Adrenal gland (tissue), 5 donors: Measurements from ENCODE around the gene GMDS.

Experiments used
- CTCF ChIP-seq, 6 experiments: fragments of 450-650 bp in 4 of 6; fragments of 200-600 bp in 2 of 6; sonication (generic) in 1 of 6; IDR thresholded peaks; 1 replicate in 5 of 6; 2 replicates in 1 of 6; pipeline versions ENCODE4 v1.5.1 to v1.8.0; 2016 to 2021; ENCODE audit warnings: antibody characterized with exemption in 6 of 6, mild to moderate bottlenecking in 2 of 6, moderate library complexity in 1 of 6
- POLR2A ChIP-seq, 2 donors: fragments of 450-650 bp; IDR thresholded peaks; one replicate each; pipeline ENCODE4 v1.6.1; 2017; ENCODE audit warnings: antibody characterized with exemption in 2 of 2, mild to moderate bottlenecking in 2 of 2, moderate library complexity in 1 of 2
- donor health status: DM: no; HTN: no; CAD: no.

GRCh38 chr6:1868561-1869261, 376.7 kb downstream of the GMDS start:
- TF ChIP-seq CTCF (IDR thresholded peaks at IDR 0.05) (no peak), POLR2A (IDR thresholded peaks at IDR 0.05) (no peak)
